NCI-H526 (cell line): ENCODE measurements around the gene RAB3B.

Experiments
- DNase-seq, 2 experiments: peaks; one replicate each; lab custom pipeline; 2025; lab: John Stamatoyannopoulos, UW

RAB3B gene

DNA sequence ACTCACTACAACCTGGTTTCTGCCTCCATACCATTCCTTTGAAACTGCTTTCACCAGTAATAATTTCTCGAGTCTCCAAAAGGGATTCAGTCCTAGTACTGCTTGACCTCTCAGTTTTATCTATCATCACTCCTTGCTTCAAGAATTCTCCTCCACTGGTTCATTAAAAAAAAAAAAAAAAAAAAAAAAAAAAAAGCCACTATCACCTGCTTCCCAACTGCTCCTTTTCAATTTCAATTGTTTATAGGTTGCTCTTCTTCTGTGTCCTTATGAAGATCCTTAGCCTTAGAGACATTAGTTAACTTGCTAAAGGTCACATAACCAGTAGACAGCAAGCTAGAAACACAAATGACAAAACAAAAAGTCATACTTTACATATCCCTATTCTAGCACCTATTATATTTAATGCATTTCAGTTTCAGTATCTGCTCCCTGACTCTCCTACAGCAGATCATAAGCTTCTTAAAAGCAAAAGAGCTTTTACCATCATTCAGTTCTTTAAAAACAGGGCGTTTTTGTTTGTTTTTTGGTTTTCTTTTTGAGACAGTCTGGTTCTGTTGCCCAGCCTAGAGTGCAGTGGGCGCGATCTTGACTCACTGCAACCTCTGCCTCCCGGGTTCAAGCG, 119.0 kb downstream of the RAB3B start:
- no peak for DNase-seq

GRCh38 chr1:51870603-51871350, 119.7 kb downstream of the RAB3B start:
- DNase-seq: no peak

DNA sequence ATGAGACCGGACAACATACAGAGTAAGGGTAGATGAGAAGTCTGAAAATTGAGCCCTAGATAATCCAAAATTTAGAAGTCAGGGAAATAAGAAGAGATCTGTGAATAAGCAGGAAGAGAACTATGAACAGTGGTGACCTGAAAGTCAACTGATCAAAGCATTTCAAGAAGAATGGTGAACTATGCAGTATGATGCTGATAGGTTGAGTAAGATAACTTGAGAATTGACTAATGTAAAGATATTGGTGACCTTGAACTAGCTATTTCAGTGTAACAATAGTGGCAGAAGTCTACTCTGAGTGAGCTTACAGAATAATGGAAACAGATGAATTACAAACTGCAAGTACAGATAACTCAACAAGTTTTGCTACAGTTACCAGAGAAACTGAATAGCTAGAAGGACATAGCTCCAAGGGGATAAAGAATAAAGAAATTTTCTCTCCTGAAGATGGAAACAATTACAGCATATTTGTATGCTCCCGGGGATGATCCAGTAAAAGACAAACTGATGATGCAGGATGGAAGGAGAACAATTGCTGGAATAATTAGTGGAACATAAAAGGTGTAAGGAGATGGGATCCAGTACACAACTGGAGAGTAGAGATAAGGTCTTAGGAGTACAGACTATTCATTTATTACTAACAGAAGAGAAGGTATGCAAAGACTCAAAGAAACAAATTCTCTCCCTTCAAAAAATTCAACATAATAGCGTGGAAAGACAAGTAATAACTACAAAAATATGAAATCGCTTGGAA, 122.8 kb downstream of the RAB3B start:
- no peak for DNase-seq

- no peak for DNase-seq
Observed at GRCh38 chr1:51863384-51863783, 127.1 kb downstream of the RAB3B start.

GRCh38 chr1:51861669-51862068, 128.8 kb downstream of the RAB3B start:
- DNase-seq: no peak

DNA sequence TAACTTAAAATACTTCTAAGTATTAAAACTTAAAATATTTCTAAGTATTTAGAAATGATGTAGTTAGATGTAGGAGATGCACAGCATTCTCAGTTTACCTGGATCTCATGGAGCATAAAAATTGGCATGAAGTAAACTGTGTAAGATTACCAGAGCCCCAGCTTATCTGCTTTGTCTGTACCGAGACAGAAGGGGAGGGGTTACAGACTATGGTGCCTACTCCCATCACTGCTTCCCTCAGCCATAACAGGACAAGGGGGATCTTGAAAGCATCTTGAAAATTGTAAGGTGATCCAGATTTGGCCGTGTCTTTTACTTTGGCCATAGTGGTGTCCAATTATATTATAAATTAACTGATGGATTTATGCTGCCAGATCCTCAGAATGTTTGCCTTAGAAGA, 130.8 kb downstream of the RAB3B start:
- no peak for DNase-seq

DNA sequence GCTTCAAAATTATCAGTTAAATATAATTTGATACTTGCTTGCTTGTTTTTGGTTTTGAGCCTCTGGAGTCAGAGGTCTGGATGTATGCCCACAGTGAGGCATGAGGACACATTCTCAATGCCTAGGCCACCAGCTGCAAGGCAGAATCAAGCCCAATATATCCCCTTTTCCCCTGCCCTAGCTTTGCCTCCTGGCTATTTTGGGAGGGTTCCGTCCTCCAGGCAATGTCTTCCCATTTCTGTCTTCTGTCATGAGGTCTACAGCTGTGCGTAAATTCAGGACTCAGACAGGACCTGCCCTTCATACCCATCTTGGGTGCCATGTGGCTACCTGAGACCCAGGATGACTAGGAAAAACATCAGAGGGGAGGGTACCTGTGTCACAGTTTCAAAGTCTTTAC, 131.2 kb downstream of the RAB3B start:
- no peak for DNase-seq

DNA sequence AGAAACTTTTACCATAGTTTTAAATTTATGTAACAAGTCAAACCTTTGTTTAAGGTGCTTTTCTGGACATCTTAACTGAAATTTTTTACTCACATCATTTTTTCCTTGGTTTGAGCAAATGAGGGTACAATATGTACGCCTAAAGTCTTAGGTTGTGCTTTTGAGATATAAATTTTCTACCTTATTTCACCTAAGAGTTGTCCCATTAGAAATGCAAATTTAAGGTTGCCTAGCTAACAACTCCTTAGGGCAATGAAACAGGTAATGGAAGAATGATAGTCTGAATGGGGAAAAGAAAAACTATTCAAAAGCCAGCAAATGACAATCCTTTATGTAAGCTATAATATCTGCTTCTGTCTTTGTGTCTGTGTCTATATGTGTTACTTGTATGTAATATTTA, 131.6 kb downstream of the RAB3B start:
- no peak for DNase-seq
